Measurements from ENCODE around the gene LYRM1. TPM values are rescaled to one million over a fixed set of nuclear protein-coding genes. Genes with fewer than 3 reads are reported as not detected.

LYRM1 gene
- total and polyA plus RNA-seq, 2 of the 8 experiments (the other 6 are each of a cell fraction or from before 2014, with no cell fraction given) = 11.6 to 13.4 TPM

- TF ChIP-seq, protein P1, sequence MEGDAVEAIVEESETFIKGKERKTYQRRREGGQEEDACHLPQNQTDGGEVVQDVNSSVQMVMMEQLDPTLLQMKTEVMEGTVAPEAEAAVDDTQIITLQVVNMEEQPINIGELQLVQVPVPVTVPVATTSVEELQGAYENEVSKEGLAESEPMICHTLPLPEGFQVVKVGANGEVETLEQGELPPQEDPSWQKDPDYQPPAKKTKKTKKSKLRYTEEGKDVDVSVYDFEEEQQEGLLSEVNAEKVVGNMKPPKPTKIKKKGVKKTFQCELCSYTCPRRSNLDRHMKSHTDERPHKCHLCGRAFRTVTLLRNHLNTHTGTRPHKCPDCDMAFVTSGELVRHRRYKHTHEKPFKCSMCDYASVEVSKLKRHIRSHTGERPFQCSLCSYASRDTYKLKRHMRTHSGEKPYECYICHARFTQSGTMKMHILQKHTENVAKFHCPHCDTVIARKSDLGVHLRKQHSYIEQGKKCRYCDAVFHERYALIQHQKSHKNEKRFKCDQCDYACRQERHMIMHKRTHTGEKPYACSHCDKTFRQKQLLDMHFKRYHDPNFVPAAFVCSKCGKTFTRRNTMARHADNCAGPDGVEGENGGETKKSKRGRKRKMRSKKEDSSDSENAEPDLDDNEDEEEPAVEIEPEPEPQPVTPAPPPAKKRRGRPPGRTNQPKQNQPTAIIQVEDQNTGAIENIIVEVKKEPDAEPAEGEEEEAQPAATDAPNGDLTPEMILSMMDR (IDR thresholded peaks at IDR 0.05; ENCODE audit: control extremely low read depth in 1 of 3, insufficient read depth in 1 of 3, low read depth in 1 of 3, low read length in 3 of 3) = no peak
- TF ChIP-seq SP1 (IDR thresholded peaks at IDR 0.05; ENCODE audit: low read depth, low read length) (no peak), MAX (IDR thresholded peaks at IDR 0.05) (no peak), RAD21 (IDR thresholded peaks at IDR 0.05 in 1 of 2, conservative IDR thresholded peaks at IDR 0.05 in 1 of 2; ENCODE audit: low read depth in 2 of 2, low read length in 2 of 2) (no peak)
- TF ChIP-seq, protein P2, sequence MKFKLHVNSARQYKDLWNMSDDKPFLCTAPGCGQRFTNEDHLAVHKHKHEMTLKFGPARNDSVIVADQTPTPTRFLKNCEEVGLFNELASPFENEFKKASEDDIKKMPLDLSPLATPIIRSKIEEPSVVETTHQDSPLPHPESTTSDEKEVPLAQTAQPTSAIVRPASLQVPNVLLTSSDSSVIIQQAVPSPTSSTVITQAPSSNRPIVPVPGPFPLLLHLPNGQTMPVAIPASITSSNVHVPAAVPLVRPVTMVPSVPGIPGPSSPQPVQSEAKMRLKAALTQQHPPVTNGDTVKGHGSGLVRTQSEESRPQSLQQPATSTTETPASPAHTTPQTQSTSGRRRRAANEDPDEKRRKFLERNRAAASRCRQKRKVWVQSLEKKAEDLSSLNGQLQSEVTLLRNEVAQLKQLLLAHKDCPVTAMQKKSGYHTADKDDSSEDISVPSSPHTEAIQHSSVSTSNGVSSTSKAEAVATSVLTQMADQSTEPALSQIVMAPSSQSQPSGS (IDR thresholded peaks at IDR 0.05; ENCODE audit: low read length) = no peak
Measured at GRCh38 chr16:20952139-20952920, 51.8 kb downstream of the LYRM1 start (continued).
